ENCODE data around the gene STX4. TPM values are rescaled to one million over a fixed set of nuclear protein-coding genes. Genes with fewer than 3 reads are reported as not detected.

Gene STX4
- total RNA-seq, 3 donors from 2014 or later, result 44.3 to 59.0 (median 52.2) TPM

GRCh38 chr16:30991052-30991451 lies 42.3 kb upstream of the STX4 start:
- no peaks in the 10 kb centered on the region for H3K36me3 ChIP-seq
- DNase-seq (ENCODE audit: low spot score in 2 of 2), result no peak
- no peaks in the 10 kb centered on the region for H3K9me3 ChIP-seq
- H3K4me1 ChIP-seq, result no peaks in the 10 kb centered on the region
- H3K4me3 ChIP-seq, result no peak overlapping the region
- H3K27ac ChIP-seq, result no peak overlapping the region
- TF ChIP-seq POLR2AphosphoS5 (IDR thresholded peaks at IDR 0.05), result no peak
- TF ChIP-seq POLR2A (IDR thresholded peaks at IDR 0.05), result no peak
- no peak for TF ChIP-seq CTCF (IDR thresholded peaks at IDR 0.05)
- no peaks in the 10 kb centered on the region for H3K27me3 ChIP-seq
- intact Hi-C loops (cut with DNase I; ENCODE audit: low total_unique reads), result loop anchor here (10.0 kb wide), 1 partner anchor 454 kb away; the partner anchor contains the start of gene ZNF843

GRCh38 chr16:30992276-30992780 lies 41.0 kb upstream of the STX4 start:
- H3K27me3 ChIP-seq, result no peaks in the 10 kb centered on the region
- peaks cover 0 to 7% of the 10 kb centered on the region in 2 donors for H3K4me1 ChIP-seq
- H3K4me3 ChIP-seq, result no peak overlapping the region
- H3K27ac ChIP-seq, result no peak overlapping the region
- DNase-seq (ENCODE audit: low spot score in 2 of 2), result no peak
- intact Hi-C loops (cut with DNase I; ENCODE audit: low total_unique reads), result loop anchor here (10.0 kb wide), 1 partner anchor 452 kb away; the partner anchor contains the start of gene ZNF843
- no peaks in the 10 kb centered on the region for H3K36me3 ChIP-seq
- H3K9me3 ChIP-seq, result no peaks in the 10 kb centered on the region
- no peak for TF ChIP-seq CTCF (IDR thresholded peaks at IDR 0.05)
- no peak for TF ChIP-seq POLR2AphosphoS5 (IDR thresholded peaks at IDR 0.05)
- no peak for TF ChIP-seq POLR2A (IDR thresholded peaks at IDR 0.05)

GRCh38 chr16:30992931-30993816 lies 40.2 kb upstream of the STX4 start:
- Histone ChIP-seq H3K27me3 (no peaks in the 10 kb centered on the region), H3K36me3 (no peaks in the 10 kb centered on the region), H3K27ac (no peak overlapping the region), H3K4me1 (peaks cover 0 to 7% of the 10 kb centered on the region in 2 donors), H3K4me3 (no peak overlapping the region), H3K9me3 (no peaks in the 10 kb centered on the region)
- no peak for DNase-seq (ENCODE audit: low spot score in 2 of 2)
- TF ChIP-seq CTCF (IDR thresholded peaks at IDR 0.05) (no peak), POLR2AphosphoS5 (IDR thresholded peaks at IDR 0.05) (no peak), POLR2A (IDR thresholded peaks at IDR 0.05) (no peak)
- intact Hi-C loops (cut with DNase I; ENCODE audit: low total_unique reads), result loop anchor here (10.0 kb wide), 1 partner anchor 452 kb away; the partner anchor contains the start of gene ZNF843

GRCh38 chr16:30995927-30996323 lies 37.4 kb upstream of the STX4 start:
- Histone ChIP-seq H3K4me3 (peak overlapping the region in 1 of 3 donors; percentile 56), H3K36me3 (no peaks in the 10 kb centered on the region), H3K27me3 (no peaks in the 10 kb centered on the region), H3K9me3 (no peaks in the 10 kb centered on the region), H3K27ac (no peak overlapping the region), H3K4me1 (peaks cover 0 to 7% of the 10 kb centered on the region in 2 donors)
- TF ChIP-seq CTCF (IDR thresholded peaks at IDR 0.05), result no peak
- no peak for TF ChIP-seq POLR2A (IDR thresholded peaks at IDR 0.05)
- no peak for TF ChIP-seq POLR2AphosphoS5 (IDR thresholded peaks at IDR 0.05)
- no peak for DNase-seq (ENCODE audit: low spot score in 2 of 2)
- intact Hi-C loops (cut with DNase I; ENCODE audit: low total_unique reads), result loop anchor here (10.0 kb wide), 1 partner anchor 449 kb away; the partner anchor contains the start of gene ZNF843

Data from breast epithelium (tissue), 4 donors.